Stimulated activated naive CD8-positive, alpha-beta T cell treated with anti-CD3 and anti-CD28 coated beads, Interleukin-15, Interleukin-2, amounts not matched to agents 100 U/mL and 50 U/mL, for 24 hours (primary cell): ENCODE results near the gene TMEM143.
"Not testable (repeated sequence)": the region's sequence is repeated elsewhere in the genome, so short reads cannot be mapped to it uniquely, and the experiment has no call there.

Experiments
- ATAC-seq: fragments of 150-1000 bp; cut with Tn5 transposase; one replicate; pipeline ENCODE4 v1.10.0; 2021
- DNase-seq: peaks from one replicate; pipeline ENCODE4 v3.0.0; 2021

The TMEM143 gene

GRCh38 chr19:48363810-48364597 is at the start of gene TMEM143, which contains the start of gene SYNGR4:
TSS of gene TMEM143 (minus strand) at chr19:48363940. CDS start at chr19:48363920, 20 bp downstream.
TSS of gene SYNGR4 (plus strand) at chr19:48364367. CDS start at chr19:48365843, 1,476 bp downstream.
- DNase-seq (peak; percentile 97), ATAC-seq (peak; percentile 93)

DNA sequence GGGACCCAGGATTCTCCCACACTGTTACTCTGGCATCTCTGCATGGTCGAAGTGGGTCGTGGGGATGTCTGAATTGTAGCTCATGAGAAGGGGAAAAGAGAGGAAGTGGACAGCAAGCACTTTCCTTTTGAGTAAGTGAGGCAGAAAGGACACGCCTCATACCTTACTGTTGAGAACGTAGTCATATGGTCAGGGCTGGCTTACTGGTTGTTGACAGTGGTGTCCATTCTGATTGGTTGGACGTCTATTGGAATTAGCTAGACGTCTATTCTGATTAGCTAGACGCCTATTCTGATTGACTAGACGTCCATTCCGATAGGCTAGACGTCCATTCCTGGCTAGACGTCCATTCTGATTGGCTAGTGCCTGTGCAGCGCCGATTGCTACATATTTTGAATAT is 42.1 kb upstream of the TMEM143 start:
- no peak for DNase-seq
- ATAC-seq, result no peak

DNA sequence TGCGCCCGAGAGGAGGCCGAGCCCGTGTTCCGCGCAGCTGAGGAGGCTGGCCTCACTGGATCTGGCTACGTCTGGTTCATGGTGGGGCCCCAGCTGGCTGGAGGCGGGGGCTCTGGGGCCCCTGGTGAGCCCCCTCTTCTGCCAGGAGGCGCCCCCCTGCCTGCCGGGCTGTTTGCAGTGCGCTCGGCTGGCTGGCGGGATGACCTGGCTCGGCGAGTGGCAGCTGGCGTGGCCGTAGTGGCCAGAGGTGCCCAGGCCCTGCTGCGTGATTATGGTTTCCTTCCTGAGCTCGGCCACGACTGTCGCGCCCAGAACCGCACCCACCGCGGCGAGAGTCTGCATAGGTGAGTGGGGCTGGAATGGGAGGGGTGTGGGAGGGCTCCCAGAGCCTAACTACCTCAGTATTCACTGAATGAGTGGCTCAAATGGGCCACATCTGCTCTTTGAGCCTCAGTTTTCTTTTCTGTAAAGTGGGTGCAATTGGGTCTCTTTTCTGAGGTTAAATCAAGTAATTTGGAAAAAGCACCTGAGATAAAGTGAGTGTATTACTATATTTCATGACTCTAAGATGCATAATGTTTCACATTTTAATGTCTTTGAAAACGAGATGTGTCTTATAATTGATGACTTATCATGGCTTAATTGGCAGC is 41.4 kb upstream of the TMEM143 start:
- no peak for DNase-seq
- no peak for ATAC-seq

DNA sequence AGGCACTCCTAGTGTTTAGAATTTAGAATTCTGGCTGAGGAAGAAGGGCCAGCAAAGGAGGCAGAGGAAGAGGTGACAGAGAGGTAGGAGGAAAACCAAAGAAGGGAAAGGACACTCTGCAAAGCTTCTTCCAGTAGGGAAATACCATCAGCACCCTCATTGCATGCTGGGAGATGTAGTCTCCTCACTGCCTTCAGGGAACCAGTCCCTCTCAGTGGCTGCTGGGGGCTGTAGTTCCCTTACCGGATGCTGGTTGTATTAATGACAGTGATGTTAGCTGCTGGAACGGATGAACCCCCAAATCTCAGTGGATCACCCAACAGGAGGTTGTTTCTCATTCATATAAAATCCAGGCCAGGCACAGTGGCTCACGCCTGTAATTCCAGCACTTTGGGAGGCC is 39.9 kb upstream of the TMEM143 start:
- DNase-seq (peak; percentile 54), ATAC-seq (peak; percentile 54)

GRCh38 chr19:48401287-48401686 is 37.5 kb upstream of the TMEM143 start:
- DNase-seq (no peak), ATAC-seq (no peak)

DNA sequence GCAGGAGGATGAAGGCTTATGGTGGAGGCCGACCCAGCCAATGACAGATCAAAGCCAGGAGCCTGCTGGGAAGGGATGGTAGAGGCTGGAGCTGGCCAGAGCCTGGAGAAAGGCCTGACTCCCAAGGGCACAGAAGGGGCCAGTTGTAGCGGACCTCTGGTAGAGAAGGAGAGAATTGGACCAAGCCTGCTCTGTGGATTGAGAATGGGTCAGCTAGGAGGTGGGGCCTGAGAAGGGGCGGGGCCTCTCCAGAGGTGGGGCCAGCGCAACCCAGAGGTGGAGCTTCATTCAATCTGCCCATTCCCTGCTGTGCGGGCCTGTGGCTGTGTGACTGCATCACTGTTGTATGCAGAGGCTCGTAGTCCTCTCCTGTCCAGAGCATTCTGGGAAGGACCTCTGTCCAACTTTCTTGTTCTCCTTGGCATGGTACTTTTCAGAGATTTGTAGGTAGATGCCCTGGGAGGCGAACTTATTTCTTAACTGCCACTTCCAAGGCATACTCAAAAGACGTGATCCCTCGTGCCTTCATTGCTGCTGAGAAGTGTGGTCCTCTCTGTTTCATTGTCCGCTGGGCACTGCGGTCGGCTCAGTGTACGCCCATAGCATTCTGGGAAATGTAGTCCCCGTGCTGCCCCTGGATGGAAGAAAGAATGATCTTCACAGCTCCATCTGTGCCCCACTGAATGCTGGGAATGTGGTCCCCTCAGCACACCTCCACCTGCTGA is 36.4 kb upstream of the TMEM143 start:
- DNase-seq (peak; percentile 42), ATAC-seq (no peak)

- peak; percentile 90 for DNase-seq
- peak; percentile 76 for ATAC-seq
Observed at GRCh38 chr19:48398375-48399235, 34.9 kb upstream of the TMEM143 start.

- DNase-seq (no peak), ATAC-seq (no peak)
Observed at GRCh38 chr19:48398102-48398374, 34.3 kb upstream of the TMEM143 start.

- no peak for DNase-seq
- no peak for ATAC-seq
Observed at GRCh38 chr19:48397263-48398101, 33.7 kb upstream of the TMEM143 start.

DNA sequence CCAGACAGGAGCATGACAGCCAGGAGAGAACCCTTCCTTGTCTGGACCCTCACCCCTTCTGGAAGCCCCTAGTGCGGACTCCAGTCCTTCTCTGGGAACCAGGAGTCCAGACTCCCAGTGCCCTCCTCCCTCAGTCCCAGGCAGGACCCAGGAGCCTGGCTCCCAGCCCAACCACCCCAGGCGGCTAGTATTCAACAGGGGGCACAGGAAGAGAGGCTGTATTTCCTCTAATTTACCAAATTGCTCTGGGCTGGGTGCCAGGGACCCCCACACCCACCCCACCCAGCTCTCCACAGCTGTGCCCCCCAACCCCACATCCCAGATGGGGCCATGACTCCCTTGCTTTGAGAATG is 33.1 kb upstream of the TMEM143 start:
- DNase-seq, result no peak
- ATAC-seq, result no peak

DNA sequence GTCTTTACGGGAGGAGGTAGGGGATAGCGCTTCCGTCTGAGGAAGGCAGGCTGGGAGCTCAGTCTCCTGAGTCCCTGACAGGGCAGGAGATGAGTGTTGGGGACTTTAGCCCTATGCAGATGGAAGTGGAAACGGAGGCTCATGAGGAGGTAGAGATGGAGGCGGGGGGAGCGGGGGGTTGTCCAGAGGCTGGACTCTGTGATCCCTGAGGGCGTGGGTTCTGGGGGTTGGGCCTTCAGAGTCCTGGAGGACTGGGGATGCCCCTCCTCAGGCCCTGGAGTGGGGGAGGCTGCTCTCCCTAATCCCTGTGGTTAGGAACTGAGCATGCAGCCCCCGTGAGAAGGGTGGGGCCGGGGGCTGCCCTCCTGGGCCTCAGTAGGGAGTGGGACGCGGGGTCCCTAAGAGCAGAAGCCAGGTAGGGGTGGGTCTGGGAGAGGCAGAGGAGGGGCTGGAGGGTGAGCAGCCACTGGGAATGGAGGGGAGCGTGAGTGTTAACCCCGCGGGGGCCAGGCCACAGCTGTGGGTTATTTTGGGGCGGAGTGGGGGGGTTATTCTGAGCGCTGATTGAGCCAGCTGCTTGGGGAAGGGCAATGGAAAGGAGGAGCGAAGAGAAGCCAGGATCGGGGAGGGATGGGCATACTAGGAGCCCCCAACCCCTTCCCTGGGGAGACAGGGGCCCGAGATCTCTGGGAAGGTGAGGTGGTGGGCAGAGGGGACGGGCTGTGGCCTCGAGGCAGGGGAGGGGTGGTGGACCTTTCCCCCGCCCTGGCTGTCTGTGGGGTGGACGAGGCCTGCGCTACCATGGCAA is 32.5 kb upstream of the TMEM143 start:
- no peak for DNase-seq
- no peak for ATAC-seq

DNA sequence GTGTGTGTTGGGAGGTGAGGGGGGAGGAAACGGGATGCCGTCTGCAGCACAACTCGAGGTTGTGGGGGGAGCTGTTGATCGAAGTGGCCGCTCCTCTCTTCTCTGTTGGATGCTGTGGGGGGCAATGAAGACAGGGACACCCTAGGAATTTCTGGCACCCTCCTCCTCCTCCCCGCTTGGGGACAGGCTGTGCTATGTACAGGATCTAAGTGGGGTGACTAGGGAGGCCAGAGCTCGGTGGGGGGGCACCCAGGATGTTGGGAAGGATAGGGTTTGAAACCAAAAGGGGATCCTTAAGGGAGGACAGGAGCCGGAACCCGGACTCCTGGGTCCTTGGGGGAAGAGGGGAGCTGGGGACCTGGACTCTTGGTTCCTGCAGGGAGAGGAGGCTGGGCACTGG is 31.8 kb upstream of the TMEM143 start:
- DNase-seq, result no peak
- no peak for ATAC-seq

- DNase-seq (no peak), ATAC-seq (no peak)
Observed at GRCh38 chr19:48395170-48395455, 31.4 kb upstream of the TMEM143 start.

DNA sequence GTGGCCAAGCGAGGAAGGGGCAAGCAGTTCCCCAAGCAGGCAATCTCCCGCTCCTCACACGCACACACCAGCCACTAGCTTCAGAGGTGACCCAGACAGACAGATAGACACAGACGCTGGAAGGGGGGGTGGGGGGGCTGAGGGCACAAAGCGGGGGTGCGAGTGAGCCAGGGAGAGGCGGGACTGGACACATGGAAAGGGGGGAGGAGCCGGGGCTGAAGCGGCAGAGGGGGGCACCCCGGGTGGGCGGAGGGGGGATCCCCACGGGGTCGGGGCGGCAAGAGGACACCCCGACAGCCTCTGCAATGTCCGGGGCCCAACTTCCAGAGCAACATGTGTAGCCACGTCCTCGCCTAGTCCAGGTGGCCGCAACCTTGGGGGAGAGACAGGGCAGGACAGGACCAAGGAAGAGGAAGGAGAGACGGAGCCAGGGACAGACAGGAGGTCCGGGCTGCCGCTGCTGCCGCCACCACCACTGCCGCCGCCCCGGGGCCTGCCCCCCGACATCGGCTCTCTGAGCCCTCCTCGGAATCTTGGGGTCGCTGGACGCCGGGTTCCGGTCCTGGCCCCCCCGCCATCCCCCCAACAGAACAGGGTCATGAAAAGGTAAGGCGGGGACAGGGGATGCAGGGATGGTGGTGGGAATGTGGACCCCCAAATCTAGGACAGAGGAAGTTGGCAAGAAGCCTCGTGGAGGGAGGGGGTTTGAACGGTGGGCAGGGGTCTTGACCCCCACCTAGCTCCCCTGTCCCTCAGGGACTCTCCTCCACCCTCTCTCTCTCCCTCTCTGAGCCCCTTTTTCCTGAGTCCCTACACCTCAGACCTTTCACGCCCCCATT is 30.8 kb upstream of the TMEM143 start:
- ATAC-seq, result no peak
- DNase-seq, result no peak

- DNase-seq (peak; percentile 37), ATAC-seq (no peak)
Observed at GRCh38 chr19:48393559-48394330, 30.0 kb upstream of the TMEM143 start, which contains the start of gene GRIN2D. TSS of gene GRIN2D (plus strand) at chr19:48393668. CDS start at chr19:48398393, 4,725 bp downstream.

GRCh38 chr19:48392860-48393558 is 29.3 kb upstream of the TMEM143 start:
- no peak for DNase-seq
- ATAC-seq, result no peak

GRCh38 chr19:48392006-48392344 is 28.2 kb upstream of the TMEM143 start:
- not testable (repeated sequence) for ATAC-seq, DNase-seq
